ENCODE data around the gene UBE2G2.

The UBE2G2 gene

DNA sequence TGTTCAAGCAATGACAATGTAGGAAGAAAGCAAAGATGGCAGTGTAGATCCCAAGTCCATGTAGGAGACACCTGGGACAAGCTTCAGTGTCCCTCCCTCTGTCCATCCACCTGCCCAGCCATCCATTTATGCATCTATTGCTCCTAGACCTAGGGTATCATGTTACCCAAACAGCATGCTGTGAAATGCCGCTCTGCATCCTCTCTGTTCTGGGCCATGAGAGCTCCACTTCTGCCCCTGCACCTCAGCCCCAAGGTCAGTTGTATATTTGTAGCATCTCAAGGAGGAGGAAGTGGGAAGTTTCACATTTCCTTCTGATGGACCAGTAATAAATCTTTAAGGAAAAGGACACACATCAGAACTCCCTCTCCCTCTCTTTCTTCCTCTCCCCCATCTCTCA lies 62.3 kb downstream of the UBE2G2 start:
- TF ChIP-seq REST (IDR thresholded peaks at IDR 0.05; ENCODE audit: insufficient read depth in 1 of 2, low read depth in 2 of 2, low read length in 2 of 2) (no peak), TAF1 (IDR thresholded peaks at IDR 0.05; ENCODE audit: borderline replicate concordance, insufficient read depth, low read length) (no peak), SIN3A (IDR thresholded peaks at IDR 0.05; ENCODE audit: borderline replicate concordance, insufficient read depth, low read length) (no peak), FOXP2 (optimal IDR thresholded peaks at IDR 0.05; ENCODE audit: borderline replicate concordance, extremely low read depth, extremely low read length, insufficient read depth) (no peak), POLR2AphosphoS5 (IDR thresholded peaks at IDR 0.05; ENCODE audit: low read depth, low read length) (no peak)

GRCh38 chr21:44738621-44739020 lies 63.0 kb downstream of the UBE2G2 start:
- TF ChIP-seq FOXP2 (optimal IDR thresholded peaks at IDR 0.05; ENCODE audit: borderline replicate concordance, extremely low read depth, extremely low read length, insufficient read depth) (no peak), TAF1 (IDR thresholded peaks at IDR 0.05; ENCODE audit: borderline replicate concordance, insufficient read depth, low read length) (no peak), POLR2AphosphoS5 (IDR thresholded peaks at IDR 0.05; ENCODE audit: low read depth, low read length) (no peak), SIN3A (IDR thresholded peaks at IDR 0.05; ENCODE audit: borderline replicate concordance, insufficient read depth, low read length) (no peak), REST (IDR thresholded peaks at IDR 0.05; ENCODE audit: insufficient read depth in 1 of 2, low read depth in 2 of 2, low read length in 2 of 2) (no peak)

DNA sequence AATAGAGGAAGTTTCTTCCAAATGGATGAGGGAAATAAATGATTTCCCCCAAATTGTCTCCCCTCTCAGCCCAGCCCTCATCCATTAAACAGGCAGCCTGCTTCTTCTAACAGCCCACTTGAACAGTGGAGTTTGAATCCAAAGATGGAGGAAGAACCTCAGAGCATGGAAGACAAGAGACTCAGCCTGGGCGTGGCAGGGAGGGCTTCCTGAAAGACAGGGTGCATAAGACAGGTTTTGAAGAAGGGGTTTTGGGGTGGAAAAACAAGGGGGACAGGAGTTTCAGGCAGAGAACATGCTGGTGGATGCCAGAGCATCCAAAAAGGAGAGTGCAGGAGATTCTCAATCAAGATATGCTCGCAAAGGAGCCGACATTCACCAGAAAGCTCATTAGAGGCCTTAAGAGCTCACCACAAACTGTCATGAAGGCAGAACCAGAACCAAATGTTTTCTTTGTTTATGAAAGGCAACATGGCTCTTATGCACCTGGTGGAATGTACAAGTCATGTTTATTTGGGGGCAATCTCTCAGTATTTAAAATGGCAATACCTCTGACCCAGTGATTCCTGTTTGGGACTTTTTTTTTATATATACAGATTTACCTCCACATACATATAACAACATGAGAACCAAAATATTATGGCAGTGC lies 63.8 kb downstream of the UBE2G2 start:
- TF ChIP-seq POLR2AphosphoS5 (IDR thresholded peaks at IDR 0.05; ENCODE audit: low read depth, low read length) (no peak), REST (IDR thresholded peaks at IDR 0.05; ENCODE audit: insufficient read depth in 1 of 2, low read depth in 2 of 2, low read length in 2 of 2) (no peak), FOXP2 (optimal IDR thresholded peaks at IDR 0.05; ENCODE audit: borderline replicate concordance, extremely low read depth, extremely low read length, insufficient read depth) (no peak), TAF1 (IDR thresholded peaks at IDR 0.05; ENCODE audit: borderline replicate concordance, insufficient read depth, low read length) (no peak), SIN3A (IDR thresholded peaks at IDR 0.05; ENCODE audit: borderline replicate concordance, insufficient read depth, low read length) (no peak)

DNA sequence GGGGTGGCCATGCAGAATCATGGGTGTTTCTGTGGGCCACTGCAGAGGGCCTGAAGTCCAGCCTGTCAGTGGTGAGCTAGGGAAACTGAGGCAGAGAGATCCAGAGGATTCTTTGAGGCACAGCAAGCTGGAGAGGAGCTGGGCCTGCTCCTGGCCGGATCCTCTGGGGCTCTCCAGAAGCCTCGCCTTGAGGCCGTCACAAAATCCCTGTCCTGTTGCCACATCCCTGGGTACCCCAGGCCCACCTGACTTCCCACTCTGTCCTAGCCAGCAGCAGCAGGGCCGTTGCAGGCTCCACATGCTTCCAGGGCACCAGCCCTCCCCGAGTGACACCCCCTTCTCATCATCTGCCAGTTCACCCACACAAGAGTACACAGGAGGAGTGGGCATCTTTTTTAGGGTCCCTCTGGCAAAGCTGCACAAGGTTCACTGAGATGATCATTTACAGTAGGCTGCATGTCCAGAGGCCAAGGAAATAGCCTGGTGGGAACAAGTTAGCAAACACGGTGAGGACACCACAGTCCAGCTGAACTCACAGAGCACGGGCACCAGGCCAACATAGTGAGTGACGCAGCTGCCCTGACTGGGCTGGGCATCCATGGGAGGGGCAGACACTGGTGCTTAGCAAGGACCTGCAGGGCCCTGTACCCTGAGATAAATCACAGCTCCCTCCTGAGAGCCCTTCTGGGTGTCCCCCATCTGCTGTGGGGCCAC lies 65.2 kb downstream of the UBE2G2 start:
- TF ChIP-seq SIN3A (IDR thresholded peaks at IDR 0.05; ENCODE audit: borderline replicate concordance, insufficient read depth, low read length) (no peak), REST (IDR thresholded peaks at IDR 0.05; ENCODE audit: insufficient read depth in 1 of 2, low read depth in 2 of 2, low read length in 2 of 2) (no peak)
